Gastrocnemius medialis (tissue), 4 donors: ENCODE measurements around the gene LCK. TPM values are rescaled to one million over a fixed set of nuclear protein-coding genes. Genes with fewer than 3 reads are reported as not detected.

ENCODE experiments used
- ATAC-seq, 2 donors: fragments of 150-250 bp; one replicate each; pipeline ENCODE4 v1.9.1; 2016
- DNase-seq, 2 donors: peaks; one replicate each; pipeline ENCODE4 v3.0.0-alpha.2; 2019
- H3K27ac ChIP-seq, 4 donors: fragments of 200-600 bp; sonication (generic); 1 replicate in 1 of 4; 2 replicates in 3 of 4; pipeline ENCODE4 v1.5.1; 2016 to 2018; ENCODE audit warnings: mild to moderate bottlenecking in 2 of 4, moderate library complexity in 1 of 4
- H3K27me3 ChIP-seq, 3 donors: fragments of 200-600 bp; sonication (generic) in 2 of 3; 1 replicate in 1 of 3; 2 replicates in 2 of 3; pipeline versions ENCODE4 v1.5.1 to v1.6.0; 2016 to 2019; ENCODE audit warnings: mild to moderate bottlenecking in 1 of 3, moderate library complexity in 1 of 3
- H3K36me3 ChIP-seq, 2 donors: fragments of 200-600 bp; sonication (generic) in 1 of 2; one replicate each; pipeline ENCODE4 v1.5.1; 2017 to 2018
- H3K4me1 ChIP-seq, 2 donors: fragments of 200-600 bp; sonication (generic) in 1 of 2; one replicate each; pipeline ENCODE4 v1.5.1; 2016 to 2017; ENCODE audit warnings: mild to moderate bottlenecking in 2 of 2
- H3K4me3 ChIP-seq, 4 donors: fragments of 200-600 bp; sonication (generic) in 3 of 4; 1 replicate in 1 of 4; 2 replicates in 3 of 4; pipeline ENCODE4 v1.5.1; 2016 to 2019; ENCODE audit warnings: mild to moderate bottlenecking in 2 of 4
- H3K9me3 ChIP-seq, 3 donors: fragments of 200-600 bp; sonication (generic) in 2 of 3; 1 replicate in 1 of 3; 2 replicates in 2 of 3; pipeline ENCODE4 v1.5.1; 2016 to 2019
- CTCF ChIP-seq, 5 experiments: fragments of 450-650 bp in 3 of 5; fragments of 200-600 bp in 2 of 5; sonication (generic) in 2 of 5; IDR thresholded peaks in 4 of 5; conservative IDR thresholded peaks in 1 of 5; 1 replicate in 4 of 5; 2 replicates in 1 of 5; pipeline ENCODE4 v1.5.1; 2016 to 2019; ENCODE audit warnings: antibody characterized with exemption in 5 of 5, mild to moderate bottlenecking in 3 of 5, moderate library complexity in 3 of 5
- POLR2A ChIP-seq, 2 donors: fragments of 450-650 bp; IDR thresholded peaks; one replicate each; pipeline ENCODE4 v1.6.1; 2017; ENCODE audit warnings: antibody characterized with exemption in 2 of 2, mild to moderate bottlenecking in 2 of 2, moderate library complexity in 2 of 2
- in situ Hi-C, 4 donors: fragments of 200-750 bp; cut with MboI; loops; one replicate each; pipeline versions ENCODE4 v1.15.0 to v1.8.0; 2017; ENCODE audit warnings: low sequenced_read_pairs in 4 of 4
- intact Hi-C: fragments of 100-400 bp; cut with DNase I; formaldehyde crosslinking; loops from one replicate; pipeline ENCODE4 v1.15.1; 2023; ENCODE audit warnings: low total_unique reads
- total RNA-seq, 4 donors: library from RNA; depleted of rRNA; stranded (reverse); fragments of >200 nt; gene quantifications; one replicate each; pipeline versions ENCODE4 v1.1.0 to v1.2.3, GENCODE V29; 2016

Gene LCK
- total RNA-seq, 4 donors from 2014 or later = 0.66 to 1.6 TPM; not detected in 2

GRCh38 chr1:32247983-32248889 lies 2.8 kb upstream of the LCK start:
- peak overlapping the region; percentile 64 to 76 (median 70) for H3K27ac ChIP-seq
- intact Hi-C loops = no loop called here
- no peaks in the 10 kb centered on the region for H3K9me3 ChIP-seq
- ATAC-seq = peak; percentile 23 to 63
- TF ChIP-seq CTCF (IDR thresholded peaks at IDR 0.05 in 4 of 5, conservative IDR thresholded peaks at IDR 0.05 in 1 of 5) = peak; percentile 71 to 82 (median 75)
- TF ChIP-seq POLR2A (IDR thresholded peaks at IDR 0.05) = no peak
- peaks cover 16 to 50% of the 10 kb centered on the region in 2 donors for H3K4me1 ChIP-seq
- in situ Hi-C loops = no loop called here
- no peak overlapping the region for H3K4me3 ChIP-seq
- peak; percentile 28 to 70 for DNase-seq
- no peaks in the 10 kb centered on the region for H3K27me3 ChIP-seq
- H3K36me3 ChIP-seq = no peaks in the 10 kb centered on the region

GRCh38 chr1:32249831-32250525 lies 1.1 kb upstream of the LCK start:
- peak in 1 of 2 donors; percentile 19 for TF ChIP-seq POLR2A (IDR thresholded peaks at IDR 0.05)
- TF ChIP-seq CTCF (IDR thresholded peaks at IDR 0.05 in 4 of 5, conservative IDR thresholded peaks at IDR 0.05 in 1 of 5) = no peak
- in situ Hi-C loops (no loop called here), intact Hi-C loops (no loop called here)
- Histone ChIP-seq H3K36me3 (no peaks in the 10 kb centered on the region), H3K9me3 (no peaks in the 10 kb centered on the region), H3K27me3 (no peaks in the 10 kb centered on the region), H3K4me3 (no peak overlapping the region), H3K4me1 (peaks cover 16 to 49% of the 10 kb centered on the region in 2 donors), H3K27ac (peak overlapping the region; percentile 64 to 76 (median 70))
- ATAC-seq = peak; percentile 23 to 35
- DNase-seq = peak in 1 of 2 donors; percentile 35

- in situ Hi-C loops = no loop called here
Measured at GRCh38 chr1:32255072-32256071, 4.3 kb downstream of the LCK start.

More at GRCh38 chr1:32255072-32256071, 4.3 kb downstream of the LCK start:
- Histone ChIP-seq H3K36me3 (no peaks in the 10 kb centered on the region), H3K9me3 (no peaks in the 10 kb centered on the region), H3K4me1 (peaks cover 0 to 17% of the 10 kb centered on the region in 2 donors), H3K27me3 (no peaks in the 10 kb centered on the region), H3K4me3 (no peak overlapping the region), H3K27ac (no peak overlapping the region)
- DNase-seq (no peak), ATAC-seq (no peak)
- intact Hi-C loops = no loop called here
- TF ChIP-seq POLR2A (IDR thresholded peaks at IDR 0.05) = no peak
- TF ChIP-seq CTCF (IDR thresholded peaks at IDR 0.05 in 4 of 5, conservative IDR thresholded peaks at IDR 0.05 in 1 of 5) = no peak
